GM19455 (cell line): Measurements from ENCODE around the gene DOCK7.

Experiments
- ATAC-seq: cut with Tn5 transposase; IDR thresholded peaks from one replicate; pipeline ENCODE4 v1.9.1; 2021; ENCODE audit not compliant: unreplicated experiment

The DOCK7 gene

DNA sequence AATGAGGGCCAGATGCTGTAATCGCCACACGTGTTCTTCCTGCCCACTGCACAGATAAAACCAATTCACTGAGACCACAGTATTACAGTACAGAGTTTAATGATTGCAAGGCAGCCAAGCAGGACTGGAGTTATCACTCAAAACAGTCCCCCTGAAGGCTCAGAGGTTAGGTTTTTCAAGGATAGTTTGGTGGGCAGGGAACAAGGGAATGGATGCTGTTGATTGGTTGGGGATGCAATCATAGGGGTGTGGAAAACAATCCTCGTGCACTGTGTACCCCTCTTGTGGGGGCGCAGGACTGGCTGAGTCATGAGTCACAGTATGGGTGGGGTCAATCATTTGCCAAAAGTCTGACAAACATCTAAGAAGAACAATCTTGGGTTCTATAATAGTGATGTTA, 263.8 kb downstream of the DOCK7 start:
- ATAC-seq = no peak

DNA sequence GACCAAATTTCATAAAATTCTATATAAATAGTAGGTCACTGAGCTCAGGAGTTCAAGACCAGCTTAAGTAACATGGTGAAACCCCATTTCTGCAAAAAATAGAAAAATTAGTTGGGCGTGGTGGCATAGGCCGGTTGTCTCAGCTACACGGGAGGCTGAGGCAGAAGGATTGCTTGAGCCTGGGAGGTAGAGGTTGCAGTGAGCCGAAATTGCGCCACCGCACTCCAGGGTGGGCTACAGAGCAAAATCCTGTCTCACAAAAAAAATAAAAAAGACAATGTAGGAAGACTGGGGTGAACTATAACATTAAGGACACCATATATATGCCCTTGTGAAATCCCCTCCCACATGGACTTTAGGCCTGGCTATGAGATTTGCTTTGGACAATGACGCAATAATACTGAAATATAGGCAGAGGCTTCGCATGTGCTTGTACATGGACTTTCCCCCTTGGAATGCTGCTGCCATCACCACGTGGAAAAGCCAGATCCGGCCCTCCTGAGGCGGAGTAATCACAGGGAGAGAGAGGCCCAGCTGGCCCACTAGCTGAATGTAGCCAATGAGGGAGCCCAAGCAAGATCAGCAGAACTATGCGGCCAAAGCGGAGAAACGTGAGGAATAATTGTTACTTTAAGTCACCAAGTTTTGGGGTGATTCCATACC, 264.5 kb downstream of the DOCK7 start:
- ATAC-seq = no peak

DNA sequence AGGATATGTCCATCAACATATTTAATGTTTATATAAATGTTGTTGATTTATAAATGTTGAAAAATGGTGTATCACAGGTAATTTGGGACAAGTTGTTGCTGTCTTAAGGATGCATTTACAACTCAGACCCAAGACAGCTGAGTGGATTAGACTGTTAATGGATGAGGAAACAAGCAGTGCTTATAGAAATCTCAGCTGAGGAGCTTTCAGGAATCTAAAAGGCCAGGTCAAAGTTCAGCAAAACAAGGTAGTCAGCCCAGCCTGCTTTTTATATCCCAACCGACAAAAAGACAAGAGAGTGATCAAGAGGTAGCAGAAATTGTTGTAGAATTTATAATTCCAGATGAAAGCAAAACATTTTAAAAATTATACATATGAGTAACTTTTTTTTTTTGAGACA, 268.0 kb downstream of the DOCK7 start:
- no peak for ATAC-seq

DNA sequence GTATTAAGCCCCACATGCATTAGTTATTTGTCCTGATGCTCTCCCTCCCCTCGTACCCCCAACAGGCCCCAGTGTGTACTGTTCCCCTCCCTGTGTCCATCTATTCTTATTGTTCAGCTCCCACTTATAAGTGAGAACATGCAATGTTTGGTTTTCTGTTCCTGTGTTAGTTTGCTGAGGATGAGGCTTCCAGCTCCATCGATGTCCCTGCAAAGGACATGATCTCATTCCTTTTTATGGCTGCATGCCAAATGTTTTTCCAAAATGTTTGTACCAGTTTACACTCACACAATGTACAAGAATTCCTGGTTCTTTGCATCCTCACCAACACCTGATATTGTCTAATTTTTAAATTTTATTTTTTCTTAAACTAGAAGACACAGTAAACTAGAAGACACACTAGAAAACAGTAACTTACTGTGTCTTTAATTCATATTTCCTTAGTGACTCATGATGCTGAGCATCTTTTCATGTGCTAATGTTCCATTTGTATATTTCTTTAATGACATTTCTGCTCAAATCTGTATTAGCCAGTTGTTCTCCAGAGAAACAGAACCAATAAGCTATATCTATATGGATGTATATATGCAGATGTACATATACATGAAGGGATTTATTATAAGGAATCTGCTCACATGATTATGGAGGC, 270.7 kb downstream of the DOCK7 start:
- ATAC-seq = no peak

DNA sequence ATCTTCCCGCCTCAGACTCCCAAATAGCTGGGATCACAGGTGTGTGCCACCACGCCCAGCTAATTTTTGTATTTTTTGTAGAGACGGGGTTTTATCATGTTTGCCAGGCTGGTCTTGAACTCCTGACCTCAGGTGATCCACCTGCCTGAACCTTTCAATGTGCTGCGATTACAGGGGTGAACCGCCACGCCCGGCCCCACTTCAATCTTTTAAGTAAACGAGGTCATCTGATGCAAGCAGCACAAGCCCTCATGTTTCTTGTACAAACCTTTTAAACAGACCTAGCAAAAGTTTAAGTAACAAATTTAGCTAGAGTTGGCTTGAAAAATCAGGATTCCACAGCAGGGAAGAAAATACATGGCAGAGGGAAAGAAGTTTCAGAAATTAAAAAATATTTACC, 272.5 kb downstream of the DOCK7 start:
- ATAC-seq = no peak

DNA sequence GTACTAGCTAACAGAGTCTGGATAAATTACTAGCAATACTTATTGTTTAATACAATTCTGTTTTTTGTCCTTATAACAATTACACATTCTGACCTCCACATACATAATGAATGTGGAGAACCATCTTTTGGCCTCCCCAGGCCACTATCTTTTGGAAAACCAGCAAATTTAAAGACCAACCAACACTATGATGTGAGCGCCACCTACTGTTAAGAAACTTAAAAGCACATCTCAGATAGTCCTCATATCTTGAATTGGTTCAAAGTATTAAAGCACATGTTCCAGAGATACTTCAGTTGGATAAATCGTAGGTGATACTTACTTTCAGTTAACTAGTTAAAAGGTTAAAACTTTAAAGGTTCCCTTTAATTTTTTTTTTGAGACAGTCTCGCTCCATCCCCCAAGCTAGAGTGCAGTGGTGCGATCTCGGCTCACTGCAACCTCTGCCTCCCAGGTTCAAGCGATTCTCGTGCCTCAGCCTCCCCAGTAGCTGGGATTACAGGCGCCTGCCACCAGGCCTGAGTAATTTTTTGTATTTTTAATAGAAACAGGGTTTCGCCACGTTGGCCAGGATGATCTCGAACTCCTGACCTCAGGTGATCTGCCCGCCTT, 280.7 kb downstream of the DOCK7 start:
- ATAC-seq = no peak

DNA sequence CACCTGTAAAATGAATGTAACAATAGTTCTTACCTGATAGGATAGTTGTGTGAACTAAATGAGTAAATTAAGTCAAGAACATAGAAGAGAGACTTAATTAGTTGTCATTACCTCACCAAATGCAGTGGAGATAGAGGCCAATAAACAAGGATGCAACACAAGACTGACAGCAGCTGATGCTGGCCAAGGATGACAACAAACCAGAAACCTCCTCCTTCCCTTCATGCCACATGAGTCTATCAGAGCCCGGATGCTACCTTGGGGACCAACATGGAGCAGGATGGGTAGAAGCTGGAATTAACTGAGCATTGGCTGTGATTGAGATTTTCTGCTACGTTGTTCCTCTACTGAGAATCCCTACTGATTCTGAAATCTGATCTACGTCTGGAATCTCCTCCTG, 281.6 kb downstream of the DOCK7 start:
- ATAC-seq = no peak

DNA sequence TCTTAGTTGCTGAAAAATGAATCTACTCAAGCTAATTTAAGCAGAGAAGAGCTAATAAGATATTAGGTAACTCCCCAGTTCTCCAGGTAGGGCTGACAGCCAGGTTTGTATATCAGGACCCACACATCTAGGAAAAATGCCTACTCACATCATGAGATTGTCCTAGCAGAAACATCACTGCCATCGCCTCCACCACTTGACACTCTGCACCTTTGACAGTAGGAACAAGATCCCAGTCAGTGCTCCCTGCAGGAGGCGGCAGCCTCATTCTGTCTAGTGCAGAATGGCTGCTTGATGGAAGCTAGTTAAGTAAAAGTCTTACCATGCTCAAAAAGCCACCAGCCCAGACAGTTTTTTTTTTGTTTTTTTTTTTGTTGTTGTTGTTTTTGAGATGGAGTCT, 282.9 kb downstream of the DOCK7 start:
- no peak for ATAC-seq
